Right hindlimb (tissue), 1 donor: ENCODE data around the gene PACS2.
"Not testable (repeated sequence)": the region's sequence is repeated elsewhere in the genome, so short reads cannot be mapped to it uniquely, and the experiment has no call there.

ENCODE experiments used
- DNase-seq: peaks from one replicate; pipeline ENCODE4 v3.0.0-alpha.2; 2018

Gene PACS2

DNA sequence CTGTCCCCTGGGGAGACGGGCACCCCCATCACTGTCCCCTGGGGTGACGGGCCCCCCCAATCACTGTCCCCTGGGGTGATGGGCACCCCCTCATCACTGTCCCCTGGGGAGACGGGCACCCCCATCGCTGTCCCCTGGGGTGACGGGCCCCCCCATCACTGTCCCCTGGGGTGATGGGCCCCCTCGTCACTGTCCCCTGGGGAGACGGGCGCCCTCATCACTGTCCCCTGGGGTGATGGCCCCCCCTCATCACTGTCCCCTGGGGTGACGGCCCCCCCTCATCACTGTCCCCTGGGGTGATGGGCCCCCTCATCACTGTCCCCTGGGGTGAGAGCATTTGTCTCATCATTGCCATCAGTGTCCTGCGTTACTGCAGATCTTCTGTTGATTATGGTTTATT, 38.6 kb downstream of the PACS2 start:
- no peak for DNase-seq

DNA sequence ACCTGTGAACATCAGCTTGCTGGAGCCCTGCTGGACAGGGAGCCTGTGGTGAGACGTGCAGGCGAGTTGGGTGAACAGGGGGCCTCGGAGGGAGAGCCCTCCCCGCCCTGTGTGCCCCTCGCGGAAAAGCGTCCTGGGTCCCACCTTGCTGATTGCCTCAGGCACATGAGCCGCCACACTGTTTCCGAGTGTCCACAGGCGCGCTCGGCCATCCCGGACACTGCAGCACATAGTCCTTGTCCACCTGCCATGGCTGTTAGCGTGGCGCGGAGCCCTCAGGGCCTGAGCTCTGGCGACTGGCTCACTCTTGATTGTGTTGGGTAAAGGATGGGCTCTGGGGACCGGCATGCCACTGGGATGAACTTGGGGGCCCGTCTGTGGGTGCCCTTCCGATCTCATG, 40.0 kb downstream of the PACS2 start:
- DNase-seq, result no peak

DNA sequence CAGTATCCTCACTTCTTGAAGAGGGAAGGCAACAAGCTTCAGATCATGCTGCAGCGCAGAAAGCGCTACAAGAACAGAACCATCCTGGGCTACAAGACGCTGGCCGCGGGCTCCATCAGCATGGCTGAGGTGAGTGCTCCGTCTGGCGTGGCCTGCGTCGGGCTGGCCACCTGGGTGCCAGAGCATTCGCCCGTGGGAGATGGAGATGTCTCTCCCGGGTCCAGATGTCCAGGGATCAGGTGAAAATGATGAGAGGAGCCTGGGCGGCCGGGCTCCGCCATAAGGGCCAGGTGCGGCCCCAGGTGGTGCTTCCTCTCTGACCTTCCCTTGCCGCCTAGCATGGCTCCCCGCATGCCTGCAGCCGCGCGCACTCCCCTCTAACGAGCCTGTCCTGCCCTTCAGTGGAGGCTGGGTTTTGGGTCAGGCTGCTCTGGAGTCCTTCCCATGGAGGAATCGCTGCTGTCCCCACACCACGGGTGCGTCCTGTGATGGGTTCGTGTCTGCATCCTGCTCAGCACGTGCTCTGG, 40.6 kb downstream of the PACS2 start:
- DNase-seq, result no peak

DNA sequence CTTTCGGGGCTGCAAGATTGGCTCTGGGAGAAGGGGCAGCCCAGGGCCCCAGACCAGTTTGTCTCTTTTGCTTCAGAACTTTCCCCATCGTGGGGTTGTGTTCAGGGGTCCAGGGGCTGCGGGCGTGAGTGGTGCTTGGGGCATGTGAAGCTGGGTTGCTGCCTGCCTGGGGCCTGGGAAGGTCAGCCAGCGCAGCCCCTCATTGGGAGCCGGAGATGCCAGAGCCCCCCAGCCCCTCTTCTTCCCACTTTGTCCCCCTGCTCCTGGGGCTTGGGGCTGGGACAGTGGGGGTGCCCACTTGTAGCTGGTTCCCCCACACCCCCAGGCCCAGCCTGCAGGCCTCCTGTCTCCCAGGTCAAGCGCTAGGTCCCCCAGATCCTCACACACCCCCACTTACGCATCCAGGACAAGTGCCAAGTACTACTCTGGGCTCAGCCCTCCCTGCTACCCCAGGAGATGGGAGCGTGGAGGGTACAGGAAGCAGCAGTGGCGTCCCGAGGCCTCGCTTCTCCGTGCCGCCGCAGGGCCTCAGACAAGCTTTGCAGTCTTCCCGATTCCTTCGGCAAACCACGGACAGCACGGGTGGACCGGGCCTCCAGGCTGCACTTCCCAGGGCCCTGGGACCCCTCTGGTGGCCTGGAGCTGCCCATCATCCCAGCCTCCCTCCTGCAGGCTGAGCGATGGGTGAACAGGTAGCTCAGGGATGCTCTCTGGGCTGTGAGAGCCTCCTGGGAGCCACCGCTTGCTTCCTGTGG, 41.5 kb downstream of the PACS2 start:
- DNase-seq, result no peak

DNA sequence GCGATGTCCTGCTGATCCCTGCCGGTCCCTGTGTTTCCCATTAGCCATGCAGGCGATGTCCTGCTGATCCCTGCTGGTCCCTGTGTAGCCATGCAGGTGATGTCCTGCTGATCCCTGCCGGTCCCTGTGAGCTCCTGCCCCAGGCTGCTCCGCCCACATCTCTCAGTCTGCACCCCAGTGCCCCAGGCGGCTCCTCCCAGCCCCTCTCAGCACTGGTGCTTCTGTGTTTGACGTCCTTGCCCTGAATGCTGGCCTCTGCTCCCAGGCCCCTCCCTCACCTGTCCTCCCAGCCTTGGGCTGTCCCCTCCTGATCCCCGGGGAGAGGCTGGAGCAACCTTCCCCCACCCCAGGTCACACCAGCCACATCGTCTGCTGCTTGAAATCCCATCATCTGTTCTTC, 42.4 kb downstream of the PACS2 start:
- DNase-seq, result no peak

DNA sequence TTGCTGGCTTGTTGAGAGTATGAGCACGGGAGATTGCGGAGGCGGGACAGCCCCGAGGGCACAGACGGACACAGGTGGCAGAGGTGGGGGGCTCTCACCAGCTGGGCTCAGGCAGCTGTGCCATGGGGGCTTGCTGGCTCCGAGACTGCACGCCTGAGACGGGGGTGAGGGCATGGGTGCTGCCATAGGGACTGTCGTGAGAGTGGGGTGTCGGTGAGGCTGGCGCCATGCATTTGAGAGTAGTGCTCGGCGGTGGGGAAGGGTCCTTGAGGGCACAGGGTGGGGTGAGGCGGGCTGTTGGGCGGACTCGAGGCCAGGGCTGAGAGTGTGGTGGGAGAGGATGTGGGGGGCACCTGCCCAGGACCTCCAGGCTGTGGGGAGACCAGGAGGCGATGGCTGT, 43.1 kb downstream of the PACS2 start:
- no peak for DNase-seq

DNA sequence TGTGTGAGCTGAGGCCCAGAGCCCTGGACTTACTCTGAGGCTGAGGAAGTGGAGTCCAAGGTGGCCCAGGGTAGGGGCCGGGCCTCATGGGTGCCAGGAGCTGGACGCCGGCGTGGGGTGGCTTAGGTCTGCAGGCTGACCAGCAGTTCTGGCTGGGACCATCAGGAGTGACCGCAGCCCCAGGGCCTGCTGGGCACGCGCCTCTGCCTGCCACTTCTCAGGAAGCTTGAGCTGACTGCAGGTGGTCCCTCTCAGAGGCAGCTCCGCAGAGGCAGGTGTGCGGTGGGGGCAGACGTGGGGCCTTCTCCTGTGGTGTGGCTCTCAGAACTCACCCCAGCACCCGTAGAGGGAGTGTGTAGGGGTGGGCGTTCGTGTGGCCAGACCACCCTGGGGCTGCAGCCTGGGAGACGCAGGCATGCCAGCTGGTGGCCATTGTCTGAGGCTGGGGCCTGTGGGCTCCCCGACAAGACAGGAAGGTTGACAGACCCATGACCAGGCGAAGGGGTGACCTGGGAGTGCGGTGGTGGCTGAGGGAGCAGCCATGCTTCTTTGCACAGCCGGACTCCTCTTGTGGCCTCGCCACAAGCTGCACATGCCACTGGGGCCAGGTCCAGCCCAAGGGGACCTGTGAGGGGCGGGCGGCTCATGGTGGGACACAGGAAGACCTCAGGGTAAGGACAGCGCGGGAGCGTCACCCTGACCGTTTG, 43.7 kb downstream of the PACS2 start:
- DNase-seq, result no peak

DNA sequence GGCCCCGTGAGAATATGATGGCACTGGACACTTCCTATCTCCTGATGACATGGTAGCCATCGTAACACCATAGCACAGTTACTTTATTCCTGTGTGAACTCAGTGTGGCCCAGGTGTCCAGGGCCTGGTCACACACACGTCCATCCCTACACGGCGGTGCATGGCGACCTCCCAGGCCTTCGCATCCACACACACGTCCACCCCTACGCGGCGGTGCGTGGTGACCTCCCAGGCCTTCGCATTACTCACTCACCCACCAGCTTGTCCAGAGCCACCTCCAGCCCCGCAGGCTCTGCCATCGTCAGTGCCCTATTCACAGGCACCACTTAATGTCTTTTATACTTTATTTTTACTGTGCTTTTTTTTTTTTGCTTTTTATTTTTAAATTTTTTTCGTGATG, 44.4 kb downstream of the PACS2 start:
- DNase-seq, result no peak

DNA sequence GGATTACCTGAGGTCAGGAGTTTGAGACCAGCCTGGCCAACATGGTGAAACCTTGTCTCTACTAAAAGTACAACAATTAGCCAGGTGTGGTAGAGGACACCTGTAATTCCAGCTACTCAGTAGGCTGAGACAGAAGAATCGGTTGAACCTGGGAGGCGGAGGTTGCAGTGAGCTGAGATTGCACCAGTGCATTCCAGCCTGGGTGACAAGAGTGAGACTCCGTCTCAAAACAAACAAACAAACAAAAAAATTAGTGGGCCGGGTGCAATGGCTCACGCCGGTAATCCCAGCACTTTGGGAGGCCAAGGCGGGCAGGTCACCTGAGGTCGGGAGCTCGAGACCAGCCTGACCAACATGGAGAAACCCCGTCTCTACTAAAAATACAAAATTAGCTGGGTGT, 46.9 kb downstream of the PACS2 start:
- not testable (repeated sequence) for DNase-seq

DNA sequence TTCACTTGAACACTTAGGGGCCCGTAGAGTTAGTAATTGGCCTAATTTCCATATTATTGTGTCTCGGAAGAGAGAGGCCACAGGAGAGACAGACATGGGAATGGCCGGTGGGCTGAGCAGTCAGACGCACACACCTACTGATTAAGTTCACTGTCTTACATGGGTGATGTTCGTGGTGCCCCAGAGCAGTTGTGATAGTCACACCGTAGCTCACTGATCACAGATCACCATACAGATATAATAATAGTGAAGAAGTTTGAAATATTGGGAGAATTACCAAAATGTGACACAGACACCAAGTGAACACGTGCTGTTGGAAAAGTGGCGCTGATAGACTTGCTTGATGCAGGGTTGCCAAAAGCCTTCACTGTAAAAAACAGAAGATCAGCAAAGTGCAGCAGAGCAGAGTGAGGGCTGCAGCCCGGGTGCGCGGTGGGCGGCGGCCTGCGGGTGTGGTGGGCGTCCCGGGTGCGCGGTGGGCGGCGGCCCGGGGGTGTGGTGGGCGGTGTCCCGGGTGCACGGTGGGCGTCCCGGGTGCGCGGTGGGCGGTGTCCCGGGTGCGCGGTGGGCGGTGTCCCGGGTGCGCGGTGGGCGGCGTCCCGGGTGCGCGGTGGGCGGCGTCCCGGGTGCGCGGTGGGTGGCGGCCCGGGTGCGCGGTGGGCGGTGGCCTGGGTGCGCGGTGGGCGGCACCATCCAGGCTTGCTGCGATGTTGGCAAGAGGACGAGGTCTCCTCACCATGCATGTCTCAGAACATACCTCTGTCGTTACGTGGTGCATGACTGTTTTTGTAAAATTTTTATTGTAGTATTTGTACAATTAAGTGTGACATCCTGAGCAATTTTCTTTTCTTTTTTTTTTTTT, 49.5 kb downstream of the PACS2 start:
- DNase-seq, result no peak

DNA sequence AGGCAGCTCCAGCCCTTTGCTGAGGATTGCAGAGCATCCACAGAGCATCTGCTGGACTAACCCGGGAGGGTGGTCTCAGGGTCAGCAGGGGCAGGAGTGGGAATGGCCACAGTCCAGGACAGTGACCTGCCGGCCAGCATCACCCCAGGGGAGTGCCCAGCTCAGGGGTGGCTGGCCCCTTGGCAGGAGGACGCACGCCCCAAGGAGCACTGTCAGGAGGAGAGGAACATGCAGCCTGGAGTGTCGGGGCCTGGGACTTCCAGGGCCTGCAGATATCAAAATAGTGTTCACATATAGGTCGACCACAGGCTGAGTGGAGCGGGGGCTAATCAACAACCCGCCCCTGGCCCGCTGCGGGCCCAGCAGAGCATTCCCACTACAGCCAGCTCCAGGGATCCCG, 50.6 kb downstream of the PACS2 start:
- no peak for DNase-seq

DNA sequence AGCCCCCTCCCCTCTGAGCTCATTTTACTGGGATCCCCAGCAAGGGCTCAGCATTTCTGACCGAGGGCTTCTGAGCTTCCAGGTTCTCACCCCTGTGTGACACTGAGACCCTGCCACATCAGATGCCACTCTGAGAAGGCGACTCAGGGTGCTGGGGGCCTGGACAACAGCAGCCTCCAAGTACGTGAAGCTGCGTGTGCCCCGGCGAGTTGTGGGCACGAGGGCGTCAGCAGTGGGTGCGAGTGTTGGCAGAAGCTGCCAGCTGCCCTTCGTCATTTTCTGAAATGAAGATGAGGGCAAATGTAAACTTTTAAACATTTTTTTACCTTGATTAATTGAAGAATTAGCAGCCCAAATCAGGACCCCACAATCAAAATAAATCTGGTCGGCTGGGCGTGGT, 51.1 kb downstream of the PACS2 start:
- DNase-seq, result no peak

DNA sequence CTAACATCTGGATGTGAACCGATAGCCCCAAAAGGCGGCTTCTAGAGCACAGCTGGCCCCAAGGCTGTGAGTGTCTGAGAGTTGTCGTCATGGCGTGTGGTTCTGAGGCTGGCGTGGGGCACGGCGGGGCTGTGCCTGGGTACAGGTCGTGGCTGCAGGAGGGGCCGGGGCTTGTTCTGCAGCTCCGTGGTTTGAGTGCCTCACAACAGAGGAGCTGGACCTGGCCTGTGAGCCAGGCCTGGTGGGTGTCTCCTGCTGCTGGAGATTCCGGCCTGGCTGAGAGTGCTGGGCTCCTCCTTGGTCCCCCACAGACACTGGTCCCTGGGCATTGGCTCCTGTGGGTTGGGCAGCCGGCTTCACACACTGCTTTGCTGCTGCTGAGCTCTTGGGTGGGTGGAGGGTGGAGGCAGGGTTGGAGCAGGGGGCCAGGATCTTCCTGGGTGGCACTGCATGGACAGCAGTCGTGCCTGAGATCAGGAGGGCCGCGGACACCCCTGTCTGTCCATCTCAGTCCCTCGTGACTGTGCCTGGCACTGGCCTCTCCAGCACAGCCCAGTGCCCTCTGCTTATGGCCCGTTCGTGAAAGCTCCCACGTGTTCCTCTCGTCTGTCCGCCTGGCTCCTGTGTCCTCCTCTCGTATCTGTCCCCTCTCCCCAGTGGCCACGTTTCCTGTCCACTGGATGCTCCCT, 52.0 kb downstream of the PACS2 start:
- DNase-seq, result no peak

DNA sequence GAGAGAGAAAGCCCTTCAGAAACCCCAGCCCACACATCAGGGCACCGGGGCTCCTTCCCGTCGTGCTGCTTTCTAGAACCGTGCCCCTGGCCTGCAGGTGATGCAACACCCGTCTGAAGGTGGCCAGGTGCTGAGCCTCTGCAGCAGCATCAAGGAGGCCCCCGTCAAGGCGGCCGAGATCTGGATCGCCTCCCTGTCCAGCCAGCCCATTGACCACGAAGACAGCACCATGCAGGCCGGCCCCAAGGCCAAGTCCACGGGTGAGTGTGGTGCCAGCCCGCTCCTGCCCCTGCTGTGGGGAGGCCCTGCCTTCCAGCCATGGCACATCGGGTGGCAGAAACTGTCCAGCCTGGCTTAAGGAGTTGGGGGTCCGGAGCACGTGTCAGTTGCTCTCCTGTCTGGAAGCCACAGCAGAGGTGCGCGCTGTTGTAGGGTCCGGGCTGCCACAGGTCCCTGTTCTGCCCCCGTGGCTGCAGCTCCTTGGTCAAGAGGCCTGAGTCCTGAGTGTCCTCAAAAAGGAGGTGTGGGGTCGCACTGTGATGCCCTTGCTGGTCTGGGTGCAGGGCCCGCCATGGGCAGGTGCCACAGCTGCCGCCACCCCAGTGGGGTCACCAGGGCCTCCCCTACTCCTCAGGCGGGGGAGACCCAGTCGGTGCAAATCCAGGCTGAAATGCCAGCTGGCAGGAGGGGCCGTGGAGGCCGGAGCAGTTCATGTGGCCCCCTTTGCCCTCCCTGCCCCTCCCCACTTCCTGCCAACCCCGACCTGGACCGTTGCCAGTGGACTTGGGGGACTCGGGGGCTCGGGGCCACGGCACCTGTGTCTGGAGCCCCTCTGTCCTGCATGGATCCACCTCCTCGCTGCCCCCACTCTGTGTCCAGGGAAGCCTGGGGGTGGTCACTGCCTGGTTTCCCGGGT, 52.8 kb downstream of the PACS2 start:
- no peak for DNase-seq

DNA sequence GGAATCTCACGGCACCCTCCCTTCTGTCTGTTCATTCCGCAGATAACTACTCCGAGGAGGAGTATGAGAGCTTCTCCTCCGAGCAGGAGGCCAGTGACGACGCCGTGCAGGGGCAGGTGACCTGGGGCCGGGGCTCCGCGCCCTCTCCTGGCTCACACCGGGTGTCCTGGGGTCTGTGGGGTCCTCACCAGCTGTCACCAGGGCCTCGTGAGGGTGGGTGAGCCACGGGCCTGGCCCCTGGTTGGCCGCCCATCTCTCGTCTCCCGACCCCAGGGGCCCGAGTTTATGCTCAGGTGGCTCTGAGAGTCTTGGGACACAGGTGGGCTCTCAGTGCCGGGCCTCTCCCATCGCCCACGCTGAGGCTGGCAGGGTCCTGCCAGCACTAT, 53.5 kb downstream of the PACS2 start:
- no peak for DNase-seq

DNA sequence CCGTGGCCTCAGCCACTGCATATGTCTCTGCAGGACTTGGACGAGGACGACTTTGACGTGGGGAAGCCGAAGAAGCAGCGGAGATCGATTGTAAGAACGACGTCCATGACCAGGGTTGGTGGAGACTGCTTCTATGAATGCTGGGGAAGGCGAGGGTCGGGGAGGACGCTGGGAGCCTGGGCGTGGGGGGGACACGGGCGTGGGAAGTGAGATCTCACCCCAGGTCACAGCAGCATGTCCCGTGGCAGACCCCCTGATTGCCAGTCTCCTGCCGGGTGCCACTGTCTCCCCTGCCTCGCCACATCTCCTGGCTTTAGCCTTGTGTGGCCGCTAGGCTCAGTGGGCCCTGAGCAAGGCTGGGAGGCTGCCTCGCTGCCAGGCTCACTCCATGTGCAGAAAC, 53.9 kb downstream of the PACS2 start:
- no peak for DNase-seq

DNA sequence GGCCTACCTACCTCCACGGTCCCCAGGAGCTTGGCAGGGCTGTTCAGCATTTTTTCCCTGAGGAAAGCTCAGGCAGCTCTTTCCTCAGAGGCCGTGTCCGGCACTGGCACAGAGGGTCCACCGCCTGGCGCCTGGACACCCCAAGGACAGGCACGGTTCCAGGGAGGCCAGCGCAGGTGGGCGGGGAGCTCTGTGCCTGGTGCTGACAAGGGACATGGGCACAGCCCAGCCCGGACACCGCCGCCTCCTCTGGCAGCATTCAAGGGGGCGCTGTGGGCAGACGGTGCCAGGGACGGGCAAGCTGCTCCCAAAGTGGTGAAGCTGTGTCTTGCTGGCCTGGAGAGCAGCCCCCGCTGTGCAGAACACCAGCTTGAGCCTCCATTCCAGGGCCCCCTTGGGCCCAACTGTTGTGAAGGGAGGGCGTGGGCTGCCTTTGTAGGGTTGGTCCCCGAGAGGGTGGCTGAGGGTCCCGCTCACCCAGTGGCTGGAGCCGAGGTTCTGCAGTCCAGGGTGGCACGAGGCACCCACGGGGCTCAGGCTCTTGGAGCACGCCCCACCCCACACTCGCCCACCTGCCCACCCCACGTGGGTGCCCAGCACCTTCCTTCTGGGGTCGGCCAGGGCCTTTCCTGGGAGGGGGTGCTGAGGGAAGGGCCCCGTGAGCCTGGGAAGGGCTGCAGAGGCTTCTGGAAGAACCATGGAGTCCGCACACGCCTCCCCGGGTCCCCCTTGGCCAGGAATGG, 54.5 kb downstream of the PACS2 start:
- no peak for DNase-seq

DNA sequence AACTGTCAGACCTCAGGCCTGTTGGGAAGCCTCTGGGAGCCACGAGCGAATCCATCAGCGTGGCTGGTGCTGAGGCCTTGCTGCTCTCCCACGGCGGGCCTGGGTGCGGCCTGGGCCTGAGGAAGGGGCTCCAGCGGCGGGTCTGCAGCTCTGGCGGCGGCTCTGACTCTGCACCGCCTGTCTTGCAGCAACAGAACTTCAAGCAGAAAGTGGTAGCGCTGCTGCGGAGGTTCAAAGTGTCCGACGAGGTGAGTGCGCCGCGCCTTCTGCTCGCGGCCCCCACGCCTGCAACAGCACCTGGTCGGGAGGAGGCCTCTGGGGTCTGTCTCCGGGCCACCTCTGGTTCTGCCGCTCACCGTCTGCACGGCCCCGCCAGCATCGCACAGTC, 55.1 kb downstream of the PACS2 start:
- no peak for DNase-seq

DNA sequence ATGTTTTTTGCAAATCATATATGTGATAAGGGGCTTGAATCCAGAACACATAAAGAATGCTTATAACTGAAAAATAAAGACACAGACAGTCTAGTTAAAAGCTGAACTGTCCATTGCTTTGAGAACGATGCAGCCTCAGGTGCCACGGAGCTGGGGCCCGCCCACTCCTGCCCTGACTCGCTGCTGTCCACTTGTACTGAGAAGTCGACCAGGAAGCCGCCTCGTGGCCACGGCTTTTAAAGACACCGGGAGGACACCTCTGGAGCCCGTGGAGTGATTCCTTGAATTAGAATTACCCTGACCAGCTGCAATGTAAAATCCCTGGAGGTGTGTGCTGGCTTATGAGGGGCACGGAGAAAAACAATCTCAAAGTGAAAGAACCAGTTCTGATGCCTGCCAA, 59.8 kb downstream of the PACS2 start:
- no peak for DNase-seq

DNA sequence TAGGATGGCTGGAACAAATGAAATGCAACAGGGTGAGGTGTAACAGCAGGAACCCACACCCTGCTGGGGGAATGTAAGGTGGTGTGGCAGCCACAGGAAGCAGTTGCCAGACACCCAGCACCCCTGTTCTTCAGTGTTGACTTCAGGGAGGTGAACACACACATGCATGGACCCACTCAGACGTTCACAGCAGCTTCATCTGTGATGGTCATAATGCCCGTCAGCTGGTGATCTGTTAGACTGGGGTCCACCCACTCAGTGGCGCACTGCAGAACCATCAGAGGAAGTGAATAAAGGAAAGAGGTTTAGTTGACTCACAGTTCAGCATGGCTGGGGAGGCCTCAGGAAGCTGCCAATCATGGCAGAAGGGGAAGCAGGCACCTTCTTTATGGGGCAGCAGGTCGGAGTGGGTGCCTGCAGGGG, 61.1 kb downstream of the PACS2 start:
- DNase-seq, result no peak
